ENCODE results near the gene DLK2.

- TF ChIP-seq EZH2 (IDR thresholded peaks at IDR 0.05; ENCODE audit: insufficient read depth, poor library complexity, severe bottlenecking) (no peak), EZH2phosphoT487 (IDR thresholded peaks at IDR 0.05; ENCODE audit: insufficient read depth, low read depth) (no peak)
Observed at GRCh38 chr6:43503443-43503842, 48.1 kb upstream of the DLK2 start.
